H9 (cell line): ENCODE measurements around the gene XRN1. TPM values are rescaled to one million over a fixed set of nuclear protein-coding genes. Genes with fewer than 3 reads are reported as not detected.
A peak's percentile ranks its signal among the peaks of the same experiment; 100 is the strongest.

Experiments used
- DNase-seq: peaks from one replicate; pipeline ENCODE4 v3.0.0-alpha.2; 2017
- H2AFZ ChIP-seq: one replicate; pipeline ENCODE4 v1.6.1; 2013; ENCODE audit warnings: mild to moderate bottlenecking, low read length, control low read depth, moderate library complexity
- H2AK5ac ChIP-seq: 2 replicates; pipeline ENCODE4 v1.6.1; 2013; ENCODE audit warnings: low read length, control low read depth, mixed read lengths; ENCODE audit not compliant: insufficient read length
- H2BK120ac ChIP-seq: one replicate; pipeline ENCODE4 v1.6.1; 2013; ENCODE audit warnings: low read depth, mild to moderate bottlenecking, low read length, control low read depth, inconsistent platforms; ENCODE audit not compliant: poor library complexity, severe bottlenecking
- H2BK12ac ChIP-seq: 2 replicates; pipeline ENCODE4 v1.6.1; 2013; ENCODE audit warnings: low read length, control low read depth, mixed read lengths, low read depth; ENCODE audit not compliant: insufficient read length
- H2BK15ac ChIP-seq: 2 replicates; pipeline ENCODE4 v1.6.1; 2013; ENCODE audit warnings: low read depth, low read length, control low read depth
- H2BK20ac ChIP-seq: one replicate; pipeline ENCODE4 v1.6.1; 2013; ENCODE audit warnings: low read depth, mild to moderate bottlenecking, low read length, control low read depth, inconsistent platforms; ENCODE audit not compliant: poor library complexity, severe bottlenecking
- H2BK5ac ChIP-seq: 2 replicates; pipeline ENCODE4 v1.6.1; 2013; ENCODE audit warnings: low read length, control low read depth, mixed read lengths; ENCODE audit not compliant: insufficient read length
- H3K14ac ChIP-seq: 2 replicates; pipeline ENCODE4 v1.6.1; 2013; ENCODE audit warnings: low read length, control low read depth; ENCODE audit not compliant: insufficient read depth
- H3K18ac ChIP-seq: 2 replicates; pipeline ENCODE4 v1.6.1; 2013; ENCODE audit warnings: low read depth, mild to moderate bottlenecking, mixed read lengths, low read length, control low read depth; ENCODE audit not compliant: insufficient read length
- H3K23ac ChIP-seq: 2 replicates; pipeline ENCODE4 v1.6.1; 2013; ENCODE audit warnings: low read length, control low read depth, mixed read lengths, low read depth; ENCODE audit not compliant: insufficient read length
- H3K23me2 ChIP-seq: 2 replicates; pipeline ENCODE4 v1.6.1; 2013; ENCODE audit warnings: low read depth, mild to moderate bottlenecking, mixed read lengths, low read length, control low read depth; ENCODE audit not compliant: insufficient read length, poor library complexity, severe bottlenecking
- H3K27ac ChIP-seq: 2 replicates; pipeline ENCODE4 v1.5.1; 2013; ENCODE audit warnings: low read length, control low read depth, mixed read lengths, low read depth; ENCODE audit not compliant: insufficient read length
- H3K27me3 ChIP-seq: 2 replicates; pipeline ENCODE4 v1.6.1; 2013; ENCODE audit warnings: low read length, control low read depth, inconsistent platforms; ENCODE audit not compliant: insufficient read depth
- H3K4ac ChIP-seq: 2 replicates; pipeline ENCODE4 v1.6.1; 2013; ENCODE audit warnings: low read depth, mild to moderate bottlenecking, control low read depth, inconsistent platforms, low read length, moderate library complexity
- H3K4me1 ChIP-seq: 2 replicates; pipeline ENCODE4 v1.6.1; 2013; ENCODE audit warnings: low read length, control low read depth, inconsistent platforms; ENCODE audit not compliant: insufficient read depth
- H3K4me2 ChIP-seq: 2 replicates; pipeline ENCODE4 v1.6.1; 2013; ENCODE audit warnings: low read length, control low read depth, mixed read lengths; ENCODE audit not compliant: insufficient read length, insufficient read depth
- H3K56ac ChIP-seq: 2 replicates; pipeline ENCODE4 v1.6.1; 2013; ENCODE audit warnings: low read depth, mild to moderate bottlenecking, mixed read lengths, low read length, control low read depth; ENCODE audit not compliant: insufficient read length
- H3K79me1 ChIP-seq: 2 replicates; pipeline ENCODE4 v1.6.1; 2013; ENCODE audit warnings: low read depth, mild to moderate bottlenecking, moderate library complexity, low read length, control low read depth, inconsistent platforms; ENCODE audit not compliant: insufficient read depth, poor library complexity, severe bottlenecking
- H3K79me2 ChIP-seq: 2 replicates; pipeline ENCODE4 v1.6.1; 2013; ENCODE audit warnings: low read length, control low read depth, inconsistent platforms; ENCODE audit not compliant: insufficient read depth
- H3K9ac ChIP-seq: 2 replicates; pipeline ENCODE4 v1.6.1; 2013; ENCODE audit warnings: low read length, control low read depth, mixed read lengths; ENCODE audit not compliant: insufficient read length; ENCODE audit errors: extremely low read depth
- H3K9me3 ChIP-seq: one replicate; pipeline ENCODE4 v1.6.1; 2013; ENCODE audit warnings: low read depth, low read length, inconsistent platforms; ENCODE audit not compliant: control insufficient read depth
- H3T11ph ChIP-seq: one replicate; pipeline ENCODE4 v1.6.1; 2013; ENCODE audit warnings: mild to moderate bottlenecking, low read length, control low read depth, inconsistent platforms
- H4K20me1 ChIP-seq: one replicate; pipeline ENCODE4 v1.6.1; 2013; ENCODE audit not compliant: control insufficient read depth, insufficient read length, insufficient read depth
- H4K5ac ChIP-seq: 2 replicates; pipeline ENCODE4 v1.6.1; 2013; ENCODE audit warnings: low read depth, mild to moderate bottlenecking, mixed read lengths, low read length, control low read depth; ENCODE audit not compliant: insufficient read length
- H4K8ac ChIP-seq: replicated peaks from 2 replicates; pipeline ENCODE4 v1.6.1; 2013; ENCODE audit warnings: low read length, control low read depth, mixed read lengths, low read depth; ENCODE audit not compliant: insufficient read length
- H4K91ac ChIP-seq: 2 replicates; pipeline ENCODE4 v1.6.1; 2013; ENCODE audit warnings: low read depth, mild to moderate bottlenecking, moderate library complexity, mixed read lengths, low read length, control low read depth; ENCODE audit not compliant: insufficient read length
- H3K27ac Mint-ChIP-seq, 3 experiments: 2 replicates in 2 of 3; 3 replicates in 1 of 3; pipeline ENCODE4 v1.8.0; 2020 to 2021; ENCODE audit warnings: mixed read lengths in 3 of 3, mild to moderate bottlenecking in 1 of 3, moderate library complexity in 1 of 3
- H3K27me3 Mint-ChIP-seq: 2 replicates; pipeline ENCODE4 v1.8.0; 2021; ENCODE audit warnings: low read depth, mild to moderate bottlenecking, moderate library complexity, mixed read lengths
- H3K36me3 Mint-ChIP-seq, 3 experiments: 2 replicates in 2 of 3; 3 replicates in 1 of 3; pipeline ENCODE4 v1.8.0; 2020 to 2021; ENCODE audit warnings: low read depth in 3 of 3, mixed read lengths in 3 of 3; ENCODE audit not compliant: insufficient read depth in 1 of 3
- H3K4me1 Mint-ChIP-seq, 2 experiments: 2 replicates each; pipeline ENCODE4 v1.8.0; 2020; ENCODE audit warnings: mixed read lengths in 2 of 2
- H3K4me3 Mint-ChIP-seq, 2 experiments: 2 replicates in 1 of 2; 3 replicates in 1 of 2; pipeline ENCODE4 v1.8.0; 2020 to 2021; ENCODE audit warnings: mild to moderate bottlenecking in 2 of 2, mixed read lengths in 2 of 2, moderate library complexity in 1 of 2
- H3K9me3 Mint-ChIP-seq, 2 experiments: 2 replicates in 1 of 2; 3 replicates in 1 of 2; pipeline ENCODE4 v1.8.0; 2020; ENCODE audit warnings: mild to moderate bottlenecking in 2 of 2, mixed read lengths in 2 of 2, moderate library complexity in 1 of 2
- CTCF ChIP-seq: fragments of 200-600 bp; sonication (generic); conservative IDR thresholded peaks from 3 replicates; pipeline ENCODE4 v1.8.0; 2021; ENCODE audit warnings: antibody characterized with exemption, mild to moderate bottlenecking
- WGBS: extraction: QIAGEN DNeasy Blood & Tissue Kit; methylation state at CpG from one replicate; pipeline ENCODE4 v1.1.7; 2013; ENCODE audit warnings: missing lambda C conversion rate, low lambda C conversion rate, mixed read lengths; ENCODE audit not compliant: insufficient read length; ENCODE audit errors: extremely low coverage; 5-methylcytosine and 5-hydroxymethylcytosine counted together
- total RNA-seq: library from RNA; stranded (reverse); gene quantifications from 2 replicates; pipeline ENCODE4 v1.2.1, GENCODE V29; 2021

XRN1 gene
- total RNA-seq, 1 experiment from 2014 or later = 15.0 TPM

- Histone ChIP-seq H2BK15ac (no peak overlapping the region), H2BK20ac (no peak overlapping the region), H3K79me2 (no peaks in the 10 kb centered on the region), H4K91ac (no peak overlapping the region), H3K4ac (no peak overlapping the region), H2BK120ac (no peak overlapping the region), H3K4me1 (no peaks in the 10 kb centered on the region), H4K8ac (no peak overlapping the region), H3K18ac (no peak overlapping the region), H3K56ac (no peak overlapping the region), H3K4me2 (no peak overlapping the region), H2BK5ac (no peak overlapping the region), H3K79me1 (no peaks in the 10 kb centered on the region), H2AFZ (no peak overlapping the region), H4K5ac (no peak overlapping the region), H2AK5ac (no peak overlapping the region), H3K9ac (no peak overlapping the region), H3K9me3 (no peaks in the 10 kb centered on the region), H3T11ph (no peak overlapping the region), H3K27me3 (no peaks in the 10 kb centered on the region), H3K27ac (no peak overlapping the region), H3K23ac (no peak overlapping the region), H3K14ac (no peak overlapping the region), H4K20me1 (no peaks in the 10 kb centered on the region), H3K23me2 (no peaks in the 10 kb centered on the region), H2BK12ac (no peak overlapping the region)
- TF ChIP-seq CTCF = no peak
- Mint-ChIP-seq H3K4me3 (no peak overlapping the region), H3K27me3 (no peaks in the 10 kb centered on the region), H3K4me1 (peaks cover 0 to 3% of the 10 kb centered on the region in 2 experiments; a peak in 1 of 4 replicates), H3K36me3 (peaks cover 7 to 27% (median 17%) of the 10 kb centered on the region in 3 experiments; a peak in 5 of 7 replicates), H3K27ac (peak overlapping the region in 2 of 3 experiments; percentile 19 to 45; a peak in 2 of 7 replicates), H3K9me3 (no peaks in the 10 kb centered on the region)
- no CpG with 5 or more reads among the region's 4 CpGs for WGBS
- no peak for DNase-seq
Measured at GRCh38 chr3:142434503-142434902, 13.3 kb downstream of the XRN1 start.
